Measurements from ENCODE around the gene CCDC93. TPM values are rescaled to one million over a fixed set of nuclear protein-coding genes. Genes with fewer than 3 reads are reported as not detected.

The CCDC93 gene
- polyA plus RNA-seq, 2 of the 4 experiments (the other 2 are of a cell fraction): 14.4 to 17.8 TPM

DNA sequence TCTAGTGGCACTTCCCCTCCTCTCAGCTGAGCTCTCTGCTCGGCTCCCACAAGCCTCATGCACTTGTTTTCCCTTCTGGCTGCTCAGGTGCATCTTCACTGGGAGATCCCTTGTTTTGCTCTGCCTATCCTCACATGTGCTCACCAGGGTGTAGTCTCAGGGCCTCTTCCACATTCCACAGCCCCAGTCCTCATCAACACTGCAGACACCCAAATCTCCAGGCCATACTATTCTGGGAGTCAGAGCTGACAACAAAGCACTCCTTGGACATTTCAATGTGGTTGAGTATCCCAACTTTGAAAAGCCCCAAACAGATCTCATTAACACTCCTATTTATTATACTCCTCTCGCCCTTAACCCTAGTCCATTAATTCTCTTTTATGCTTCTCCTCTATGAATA, 71.3 kb downstream of the CCDC93 start:
- Histone ChIP-seq H3K4me1 (0 out of 3 replicates have a peak, but pooled peaks cover 5% of the 10 kb centered on the region), H3K27ac (no peak overlapping the region), H3K4me3 (no peak overlapping the region), H3K9me3 (no peaks in the 10 kb centered on the region), H3K4me2 (no peak overlapping the region)
- DNase-seq (ENCODE audit: low read depth in 1 of 2, low spot score in 1 of 2): no peak
- 92% methylated on average over 2 of the region's 2 CpGs for WGBS (ENCODE audit: missing lambda C conversion rate)
- no peak for ATAC-seq
- ChIA-PET POLR2A (no interaction called here), CTCF (interaction anchor here (0.7 to 3.3 kb wide), 5 partner anchors 9 to 118 kb away, joined by 3 to 18 read pairs (median 4); no protein-coding TSS in a partner anchor)
- TF ChIP-seq FOSL2 (IDR thresholded peaks at IDR 0.05): no peak
- TF ChIP-seq FOSL2 (CRISPR knock-in tag; IDR thresholded peaks at IDR 0.05): no peak
- TF ChIP-seq CHD4 (IDR thresholded peaks at IDR 0.05; ENCODE audit: borderline replicate concordance): no peak
- TF ChIP-seq, protein P1, sequence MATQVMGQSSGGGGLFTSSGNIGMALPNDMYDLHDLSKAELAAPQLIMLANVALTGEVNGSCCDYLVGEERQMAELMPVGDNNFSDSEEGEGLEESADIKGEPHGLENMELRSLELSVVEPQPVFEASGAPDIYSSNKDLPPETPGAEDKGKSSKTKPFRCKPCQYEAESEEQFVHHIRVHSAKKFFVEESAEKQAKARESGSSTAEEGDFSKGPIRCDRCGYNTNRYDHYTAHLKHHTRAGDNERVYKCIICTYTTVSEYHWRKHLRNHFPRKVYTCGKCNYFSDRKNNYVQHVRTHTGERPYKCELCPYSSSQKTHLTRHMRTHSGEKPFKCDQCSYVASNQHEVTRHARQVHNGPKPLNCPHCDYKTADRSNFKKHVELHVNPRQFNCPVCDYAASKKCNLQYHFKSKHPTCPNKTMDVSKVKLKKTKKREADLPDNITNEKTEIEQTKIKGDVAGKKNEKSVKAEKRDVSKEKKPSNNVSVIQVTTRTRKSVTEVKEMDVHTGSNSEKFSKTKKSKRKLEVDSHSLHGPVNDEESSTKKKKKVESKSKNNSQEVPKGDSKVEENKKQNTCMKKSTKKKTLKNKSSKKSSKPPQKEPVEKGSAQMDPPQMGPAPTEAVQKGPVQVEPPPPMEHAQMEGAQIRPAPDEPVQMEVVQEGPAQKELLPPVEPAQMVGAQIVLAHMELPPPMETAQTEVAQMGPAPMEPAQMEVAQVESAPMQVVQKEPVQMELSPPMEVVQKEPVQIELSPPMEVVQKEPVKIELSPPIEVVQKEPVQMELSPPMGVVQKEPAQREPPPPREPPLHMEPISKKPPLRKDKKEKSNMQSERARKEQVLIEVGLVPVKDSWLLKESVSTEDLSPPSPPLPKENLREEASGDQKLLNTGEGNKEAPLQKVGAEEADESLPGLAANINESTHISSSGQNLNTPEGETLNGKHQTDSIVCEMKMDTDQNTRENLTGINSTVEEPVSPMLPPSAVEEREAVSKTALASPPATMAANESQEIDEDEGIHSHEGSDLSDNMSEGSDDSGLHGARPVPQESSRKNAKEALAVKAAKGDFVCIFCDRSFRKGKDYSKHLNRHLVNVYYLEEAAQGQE (IDR thresholded peaks at IDR 0.05): no peak
- no peak for TF ChIP-seq HOXB5 (CRISPR knock-in tag; IDR thresholded peaks at IDR 0.05)
- no peak for FAIRE-seq

DNA sequence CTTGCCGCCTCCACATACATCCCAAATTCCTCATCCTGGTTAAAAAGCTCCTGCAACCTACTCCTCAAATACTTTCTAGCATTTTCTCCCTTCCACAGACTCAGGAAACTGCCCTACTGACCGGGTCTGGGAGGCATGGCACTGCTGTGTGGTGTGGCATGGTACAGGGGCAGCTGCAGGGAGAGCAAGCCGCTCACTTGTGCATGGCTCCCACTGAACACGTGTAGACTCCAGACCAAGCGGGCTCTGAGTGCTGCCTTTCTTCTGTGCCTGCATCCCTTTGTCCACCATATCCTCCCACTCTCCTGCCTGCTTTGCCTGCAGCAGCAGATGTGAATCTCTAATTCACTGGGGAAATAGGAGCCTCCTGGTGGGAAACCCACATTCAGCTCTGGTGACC, 72.2 kb downstream of the CCDC93 start:
- ChIA-PET POLR2A (no interaction called here), CTCF (interaction anchor here (0.9 to 3.3 kb wide), 4 partner anchors 61 to 119 kb away, joined by 3 to 18 read pairs (median 4); no protein-coding TSS in a partner anchor)
- no peak overlapping the region for H3K4me3 ChIP-seq
- TF ChIP-seq CBX8 (IDR thresholded peaks at IDR 0.05) (no peak), KDM5A (IDR thresholded peaks at IDR 0.05) (no peak), HDAC2 (IDR thresholded peaks at IDR 0.05) (no peak), EP300 (IDR thresholded peaks at IDR 0.05) (no peak), TP53 (CRISPR knock-in tag; IDR thresholded peaks at IDR 0.05) (no peak), RFX5 (IDR thresholded peaks at IDR 0.05) (no peak), RARB (CRISPR knock-in tag; IDR thresholded peaks at IDR 0.05) (no peak), POLR2A (IDR thresholded peaks at IDR 0.05; ENCODE audit: low read length) (no peak), KDM1A (IDR thresholded peaks at IDR 0.05; ENCODE audit: low read depth) (no peak)
- H3K4me2 ChIP-seq: no peak overlapping the region
- no peak for DNase-seq (ENCODE audit: low read depth in 1 of 2, low spot score in 1 of 2)
- H3K27ac ChIP-seq: no peak overlapping the region
- no peak for ATAC-seq
- 93% methylated on average over 5 of the region's 5 CpGs for WGBS (ENCODE audit: missing lambda C conversion rate)
- FAIRE-seq: no peak
- H3K9me3 ChIP-seq: no peaks in the 10 kb centered on the region
- H3K4me1 ChIP-seq: 0 out of 3 replicates have a peak, but pooled peaks cover 5% of the 10 kb centered on the region

DNA sequence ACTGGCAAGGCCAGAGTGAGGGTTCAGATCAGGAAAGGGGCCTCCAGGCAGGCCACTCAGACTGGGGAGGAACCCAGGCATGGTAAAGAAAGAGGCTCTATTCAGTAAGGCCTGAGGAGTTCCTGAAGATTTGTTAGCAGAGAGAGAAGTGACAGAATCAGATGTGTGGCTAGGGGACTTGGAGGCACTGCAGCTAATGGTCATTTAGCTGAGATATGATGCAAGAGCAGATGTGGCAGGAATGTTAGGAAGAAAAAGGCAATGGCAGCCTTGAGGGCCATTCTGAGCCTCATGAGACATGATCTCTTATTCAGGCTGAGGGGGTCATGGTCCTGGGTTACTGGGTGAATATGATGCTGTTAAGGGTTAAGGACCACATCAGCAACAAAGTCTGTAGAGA, 73.4 kb downstream of the CCDC93 start:
- H3K9me3 ChIP-seq: no peaks in the 10 kb centered on the region
- no peak overlapping the region for H3K4me2 ChIP-seq
- ChIA-PET POLR2A (no interaction called here), CTCF (interaction anchor here (0.6 to 3.3 kb wide), 4 partner anchors 11 to 126 kb away, joined by 3 to 18 read pairs (median 6); partner anchors contain the start of gene DDX18)
- no peak overlapping the region for H3K4me3 ChIP-seq
- no peak overlapping the region for H3K27ac ChIP-seq
- TF ChIP-seq NFE2L2 (conservative IDR thresholded peaks at IDR 0.05; ENCODE audit: low read length): no peak
- TF ChIP-seq FOSB (CRISPR knock-in tag; IDR thresholded peaks at IDR 0.05): no peak
- TF ChIP-seq CBX8 (IDR thresholded peaks at IDR 0.05): no peak
- no peak for TF ChIP-seq JUN (IDR thresholded peaks at IDR 0.05)
- TF ChIP-seq CEBPB (IDR thresholded peaks at IDR 0.05): no peak
- no peak for TF ChIP-seq RCOR1 (IDR thresholded peaks at IDR 0.05; ENCODE audit: low read depth, low read length)
- no peak for TF ChIP-seq ZNF302 (CRISPR knock-in tag; IDR thresholded peaks at IDR 0.05)
- no peak for TF ChIP-seq HDAC2 (IDR thresholded peaks at IDR 0.05)
- no peak for TF ChIP-seq HOXA7 (CRISPR knock-in tag; IDR thresholded peaks at IDR 0.05)
- no peak for TF ChIP-seq BHLHE40 (IDR thresholded peaks at IDR 0.05; ENCODE audit: low read depth, low read length)
- ATAC-seq: no peak
- no peak for FAIRE-seq
- 0 out of 3 replicates have a peak, but pooled peaks cover 5% of the 10 kb centered on the region for H3K4me1 ChIP-seq
- no peak for DNase-seq (ENCODE audit: low read depth in 1 of 2, low spot score in 1 of 2)
